ENCODE data around the gene SLC16A8. TPM values are rescaled to one million over a fixed set of nuclear protein-coding genes. Genes with fewer than 3 reads are reported as not detected.

The SLC16A8 gene
- total RNA-seq, 1 donor from 2014 or later, result 0.08 TPM

GRCh38 chr22:38068641-38069371, 15.2 kb downstream of the SLC16A8 start:
- no peak for TF ChIP-seq CTCF (IDR thresholded peaks at IDR 0.05; ENCODE audit: insufficient read depth, low read length, poor library complexity, severe bottlenecking)
- H3K4me3 ChIP-seq (ENCODE audit: low read depth, low read length), result no peak overlapping the region
- peaks cover 7% of the 10 kb centered on the region for H3K36me3 ChIP-seq (ENCODE audit: control insufficient read depth, insufficient read depth, low read length)
- DNase-seq (ENCODE audit: low read depth), result no peak
- no peaks in the 10 kb centered on the region for H3K27me3 ChIP-seq (ENCODE audit: control insufficient read depth, insufficient read depth, low read length)

GRCh38 chr22:38067761-38068360, 16.1 kb downstream of the SLC16A8 start:
- no peak for DNase-seq (ENCODE audit: low read depth)
- H3K36me3 ChIP-seq (ENCODE audit: control insufficient read depth, insufficient read depth, low read length), result peaks cover 5% of the 10 kb centered on the region
- H3K4me3 ChIP-seq (ENCODE audit: low read depth, low read length), result no peak overlapping the region
- TF ChIP-seq CTCF (IDR thresholded peaks at IDR 0.05; ENCODE audit: insufficient read depth, low read length, poor library complexity, severe bottlenecking), result no peak
- H3K27me3 ChIP-seq (ENCODE audit: control insufficient read depth, insufficient read depth, low read length), result no peaks in the 10 kb centered on the region

- DNase-seq (ENCODE audit: low read depth), result no peak
- Histone ChIP-seq H3K36me3 (ENCODE audit: control insufficient read depth, insufficient read depth, low read length) (peaks cover 5% of the 10 kb centered on the region), H3K27me3 (ENCODE audit: control insufficient read depth, insufficient read depth, low read length) (no peaks in the 10 kb centered on the region), H3K4me3 (ENCODE audit: low read depth, low read length) (no peak overlapping the region)
- TF ChIP-seq CTCF (IDR thresholded peaks at IDR 0.05; ENCODE audit: insufficient read depth, low read length, poor library complexity, severe bottlenecking), result no peak
Measured at GRCh38 chr22:38067028-38067415, 17.0 kb downstream of the SLC16A8 start.

GRCh38 chr22:38066381-38067027, 17.5 kb downstream of the SLC16A8 start:
- Histone ChIP-seq H3K4me3 (ENCODE audit: low read depth, low read length) (no peak overlapping the region), H3K36me3 (ENCODE audit: control insufficient read depth, insufficient read depth, low read length) (peaks cover 5% of the 10 kb centered on the region), H3K27me3 (ENCODE audit: control insufficient read depth, insufficient read depth, low read length) (no peaks in the 10 kb centered on the region)
- DNase-seq (ENCODE audit: low read depth), result no peak
- TF ChIP-seq CTCF (IDR thresholded peaks at IDR 0.05; ENCODE audit: insufficient read depth, low read length, poor library complexity, severe bottlenecking), result no peak

- peaks cover 5% of the 10 kb centered on the region for H3K36me3 ChIP-seq (ENCODE audit: control insufficient read depth, insufficient read depth, low read length)
- no peaks in the 10 kb centered on the region for H3K27me3 ChIP-seq (ENCODE audit: control insufficient read depth, insufficient read depth, low read length)
- no peak for DNase-seq (ENCODE audit: low read depth)
- no peak for TF ChIP-seq CTCF (IDR thresholded peaks at IDR 0.05; ENCODE audit: insufficient read depth, low read length, poor library complexity, severe bottlenecking)
- no peak overlapping the region for H3K4me3 ChIP-seq (ENCODE audit: low read depth, low read length)
Measured at GRCh38 chr22:38065539-38065938, 18.4 kb downstream of the SLC16A8 start.
